ENCODE measurements around the gene CAPZB. TPM values are rescaled to one million over a fixed set of nuclear protein-coding genes. Genes with fewer than 3 reads are reported as not detected.

The CAPZB gene
- polyA plus RNA-seq, 1 donor from 2014 or later = 159 TPM

- Histone ChIP-seq H3F3A (ENCODE audit: insufficient read depth, low read length, poor library complexity, severe bottlenecking) (no peaks in the 10 kb centered on the region), H3K4me3 (ENCODE audit: low read length) (no peak overlapping the region), H3K79me2 (replicated peaks; ENCODE audit: insufficient read depth, low read length) (no peaks in the 10 kb centered on the region), H3K27ac (ENCODE audit: low read length) (no peak overlapping the region), H2AFZ (ENCODE audit: low read depth, low read length) (no peak overlapping the region), H3K4me2 (ENCODE audit: low read length) (no peak overlapping the region), H4K20me1 (ENCODE audit: insufficient read depth) (no peaks in the 10 kb centered on the region), H3K9ac (ENCODE audit: low read length) (no peak overlapping the region), H3K36me3 (ENCODE audit: insufficient read depth, low read length) (no peaks in the 10 kb centered on the region), H3K27me3 (ENCODE audit: insufficient read depth, low read depth, low read length) (no peaks in the 10 kb centered on the region), H3K9me3 (ENCODE audit: low read length) (no peaks in the 10 kb centered on the region), H3K9me2 (ENCODE audit: insufficient read depth, low read length) (no peaks in the 10 kb centered on the region)
- TF ChIP-seq RAD21 (conservative IDR thresholded peaks at IDR 0.05) (no peak), POLR2AphosphoS5 (IDR thresholded peaks at IDR 0.05) (no peak), MXI1 (conservative IDR thresholded peaks at IDR 0.05; ENCODE audit: poor library complexity, severe bottlenecking) (no peak), EP300 (conservative IDR thresholded peaks at IDR 0.05; ENCODE audit: poor library complexity, severe bottlenecking) (no peak), SMC3 (conservative IDR thresholded peaks at IDR 0.05; ENCODE audit: poor library complexity) (no peak), EZH2 (IDR thresholded peaks at IDR 0.05; ENCODE audit: borderline replicate concordance, insufficient read depth, low read length, poor library complexity, severe bottlenecking) (no peak), TAF1 (IDR thresholded peaks at IDR 0.05; ENCODE audit: low read depth) (no peak)
- TF ChIP-seq, protein P1, sequence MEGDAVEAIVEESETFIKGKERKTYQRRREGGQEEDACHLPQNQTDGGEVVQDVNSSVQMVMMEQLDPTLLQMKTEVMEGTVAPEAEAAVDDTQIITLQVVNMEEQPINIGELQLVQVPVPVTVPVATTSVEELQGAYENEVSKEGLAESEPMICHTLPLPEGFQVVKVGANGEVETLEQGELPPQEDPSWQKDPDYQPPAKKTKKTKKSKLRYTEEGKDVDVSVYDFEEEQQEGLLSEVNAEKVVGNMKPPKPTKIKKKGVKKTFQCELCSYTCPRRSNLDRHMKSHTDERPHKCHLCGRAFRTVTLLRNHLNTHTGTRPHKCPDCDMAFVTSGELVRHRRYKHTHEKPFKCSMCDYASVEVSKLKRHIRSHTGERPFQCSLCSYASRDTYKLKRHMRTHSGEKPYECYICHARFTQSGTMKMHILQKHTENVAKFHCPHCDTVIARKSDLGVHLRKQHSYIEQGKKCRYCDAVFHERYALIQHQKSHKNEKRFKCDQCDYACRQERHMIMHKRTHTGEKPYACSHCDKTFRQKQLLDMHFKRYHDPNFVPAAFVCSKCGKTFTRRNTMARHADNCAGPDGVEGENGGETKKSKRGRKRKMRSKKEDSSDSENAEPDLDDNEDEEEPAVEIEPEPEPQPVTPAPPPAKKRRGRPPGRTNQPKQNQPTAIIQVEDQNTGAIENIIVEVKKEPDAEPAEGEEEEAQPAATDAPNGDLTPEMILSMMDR (IDR thresholded peaks at IDR 0.05; ENCODE audit: poor library complexity, severe bottlenecking) = no peak
- TF ChIP-seq, protein P2, sequence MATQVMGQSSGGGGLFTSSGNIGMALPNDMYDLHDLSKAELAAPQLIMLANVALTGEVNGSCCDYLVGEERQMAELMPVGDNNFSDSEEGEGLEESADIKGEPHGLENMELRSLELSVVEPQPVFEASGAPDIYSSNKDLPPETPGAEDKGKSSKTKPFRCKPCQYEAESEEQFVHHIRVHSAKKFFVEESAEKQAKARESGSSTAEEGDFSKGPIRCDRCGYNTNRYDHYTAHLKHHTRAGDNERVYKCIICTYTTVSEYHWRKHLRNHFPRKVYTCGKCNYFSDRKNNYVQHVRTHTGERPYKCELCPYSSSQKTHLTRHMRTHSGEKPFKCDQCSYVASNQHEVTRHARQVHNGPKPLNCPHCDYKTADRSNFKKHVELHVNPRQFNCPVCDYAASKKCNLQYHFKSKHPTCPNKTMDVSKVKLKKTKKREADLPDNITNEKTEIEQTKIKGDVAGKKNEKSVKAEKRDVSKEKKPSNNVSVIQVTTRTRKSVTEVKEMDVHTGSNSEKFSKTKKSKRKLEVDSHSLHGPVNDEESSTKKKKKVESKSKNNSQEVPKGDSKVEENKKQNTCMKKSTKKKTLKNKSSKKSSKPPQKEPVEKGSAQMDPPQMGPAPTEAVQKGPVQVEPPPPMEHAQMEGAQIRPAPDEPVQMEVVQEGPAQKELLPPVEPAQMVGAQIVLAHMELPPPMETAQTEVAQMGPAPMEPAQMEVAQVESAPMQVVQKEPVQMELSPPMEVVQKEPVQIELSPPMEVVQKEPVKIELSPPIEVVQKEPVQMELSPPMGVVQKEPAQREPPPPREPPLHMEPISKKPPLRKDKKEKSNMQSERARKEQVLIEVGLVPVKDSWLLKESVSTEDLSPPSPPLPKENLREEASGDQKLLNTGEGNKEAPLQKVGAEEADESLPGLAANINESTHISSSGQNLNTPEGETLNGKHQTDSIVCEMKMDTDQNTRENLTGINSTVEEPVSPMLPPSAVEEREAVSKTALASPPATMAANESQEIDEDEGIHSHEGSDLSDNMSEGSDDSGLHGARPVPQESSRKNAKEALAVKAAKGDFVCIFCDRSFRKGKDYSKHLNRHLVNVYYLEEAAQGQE (IDR thresholded peaks at IDR 0.05; ENCODE audit: borderline replicate concordance) = no peak
Measured at GRCh38 chr1:19398309-19398760, 87.0 kb downstream of the CAPZB start.

- H3K4me3 ChIP-seq (ENCODE audit: low read length) = no peak overlapping the region
- H3K4me2 ChIP-seq (ENCODE audit: low read length) = no peak overlapping the region
- H3F3A ChIP-seq (ENCODE audit: insufficient read depth, low read length, poor library complexity, severe bottlenecking) = no peaks in the 10 kb centered on the region
- H2AFZ ChIP-seq (ENCODE audit: low read depth, low read length) = no peak overlapping the region
- H4K20me1 ChIP-seq (ENCODE audit: insufficient read depth) = no peaks in the 10 kb centered on the region
- H3K27me3 ChIP-seq (ENCODE audit: insufficient read depth, low read depth, low read length) = no peaks in the 10 kb centered on the region
- no peaks in the 10 kb centered on the region for H3K79me2 ChIP-seq (replicated peaks; ENCODE audit: insufficient read depth, low read length)
- H3K9ac ChIP-seq (ENCODE audit: low read length) = no peak overlapping the region
- H3K27ac ChIP-seq (ENCODE audit: low read length) = no peak overlapping the region
- TF ChIP-seq EP300 (conservative IDR thresholded peaks at IDR 0.05; ENCODE audit: poor library complexity, severe bottlenecking) (no peak), POLR2AphosphoS5 (IDR thresholded peaks at IDR 0.05) (no peak), MXI1 (conservative IDR thresholded peaks at IDR 0.05; ENCODE audit: poor library complexity, severe bottlenecking) (no peak), SMC3 (conservative IDR thresholded peaks at IDR 0.05; ENCODE audit: poor library complexity) (no peak), RAD21 (conservative IDR thresholded peaks at IDR 0.05) (no peak), EZH2 (IDR thresholded peaks at IDR 0.05; ENCODE audit: borderline replicate concordance, insufficient read depth, low read length, poor library complexity, severe bottlenecking) (no peak), TAF1 (IDR thresholded peaks at IDR 0.05; ENCODE audit: low read depth) (no peak)
- TF ChIP-seq, protein P1 (IDR thresholded peaks at IDR 0.05; ENCODE audit: poor library complexity, severe bottlenecking) = no peak
- TF ChIP-seq, protein P2 (IDR thresholded peaks at IDR 0.05; ENCODE audit: borderline replicate concordance) = no peak
- H3K9me2 ChIP-seq (ENCODE audit: insufficient read depth, low read length) = no peaks in the 10 kb centered on the region
- H3K9me3 ChIP-seq (ENCODE audit: low read length) = no peaks in the 10 kb centered on the region
- no peaks in the 10 kb centered on the region for H3K36me3 ChIP-seq (ENCODE audit: insufficient read depth, low read length)
Measured at GRCh38 chr1:19397217-19397945, 88.0 kb downstream of the CAPZB start.
